Limb (tissue), 2 donors: ENCODE data around the gene KREMEN1.
"Not testable (repeated sequence)": the region's sequence is repeated elsewhere in the genome, so short reads cannot be mapped to it uniquely, and the experiment has no call there.

ENCODE experiments used
- DNase-seq, 2 donors: peaks; one replicate each; pipeline ENCODE4 v3.0.0-alpha.2; 2016; ENCODE audit errors: extremely low spot score in 2 of 2

Gene KREMEN1

GRCh38 chr22:29102300-29102699 lies 29.5 kb downstream of the KREMEN1 start:
- DNase-seq = no peak

GRCh38 chr22:29103121-29103520 lies 30.3 kb downstream of the KREMEN1 start:
- no peak for DNase-seq

- DNase-seq = no peak
Measured at GRCh38 chr22:29105468-29105867, 32.6 kb downstream of the KREMEN1 start.

DNA sequence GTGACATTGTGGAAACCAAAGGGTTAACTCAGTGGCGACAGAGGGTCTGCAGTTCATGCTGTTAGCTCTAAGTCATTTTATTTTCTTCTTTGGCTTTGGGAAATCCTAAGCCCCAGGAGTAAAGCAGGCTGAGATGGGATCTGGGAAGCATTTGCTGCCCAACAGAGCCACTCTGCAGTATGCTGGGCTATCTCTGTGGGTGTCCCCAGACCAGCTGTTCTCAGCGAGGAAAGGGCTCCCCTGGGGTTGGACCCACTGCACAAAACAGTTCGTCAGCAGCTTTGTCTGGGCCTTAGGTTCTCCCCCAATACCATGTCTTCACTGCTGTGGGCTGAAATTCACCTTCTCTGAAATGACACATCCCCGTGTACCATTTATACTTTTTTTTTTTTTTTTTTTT lies 34.0 kb downstream of the KREMEN1 start:
- DNase-seq = no peak

DNA sequence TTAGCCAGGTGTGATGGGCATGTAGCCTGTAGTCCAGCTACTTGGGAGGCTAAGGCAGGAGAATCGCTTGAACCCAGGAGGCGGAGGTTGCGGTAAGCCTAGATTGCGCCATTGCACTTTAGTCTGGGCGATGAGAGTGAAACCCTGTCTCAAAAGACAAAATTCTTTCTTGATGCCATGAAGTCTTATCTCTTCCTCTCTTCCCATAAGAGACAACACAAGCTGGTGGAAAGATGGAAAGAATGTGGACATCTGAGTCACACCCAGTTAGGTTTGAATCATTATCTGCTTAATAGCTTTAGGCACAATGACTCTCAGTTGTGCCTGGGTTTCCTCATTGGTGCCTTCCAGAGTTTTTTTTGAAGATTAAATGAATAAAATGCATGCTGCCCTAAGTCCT lies 35.3 kb downstream of the KREMEN1 start:
- no peak for DNase-seq

DNA sequence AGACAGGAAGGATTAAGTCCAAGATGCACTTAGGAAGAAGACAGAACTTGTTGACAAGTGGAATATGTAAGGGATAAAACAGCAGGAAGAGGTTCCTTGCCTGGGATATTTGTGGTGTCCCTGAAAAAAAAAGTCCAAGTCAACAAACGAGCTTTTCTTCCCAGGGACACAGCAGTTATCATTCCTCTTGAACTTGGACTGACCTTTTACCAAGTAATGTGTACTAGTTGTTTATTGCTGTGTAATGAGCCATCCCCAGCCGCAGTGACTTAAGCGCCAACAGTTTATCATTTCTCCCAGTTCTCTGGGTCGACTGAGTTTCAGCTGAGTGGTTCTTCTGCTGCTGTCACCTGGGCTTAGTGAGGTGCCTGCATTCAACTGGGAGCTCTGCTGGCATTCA lies 37.0 kb downstream of the KREMEN1 start:
- DNase-seq = no peak

- no peak for DNase-seq
Measured at GRCh38 chr22:29110946-29111345, 38.1 kb downstream of the KREMEN1 start.

DNA sequence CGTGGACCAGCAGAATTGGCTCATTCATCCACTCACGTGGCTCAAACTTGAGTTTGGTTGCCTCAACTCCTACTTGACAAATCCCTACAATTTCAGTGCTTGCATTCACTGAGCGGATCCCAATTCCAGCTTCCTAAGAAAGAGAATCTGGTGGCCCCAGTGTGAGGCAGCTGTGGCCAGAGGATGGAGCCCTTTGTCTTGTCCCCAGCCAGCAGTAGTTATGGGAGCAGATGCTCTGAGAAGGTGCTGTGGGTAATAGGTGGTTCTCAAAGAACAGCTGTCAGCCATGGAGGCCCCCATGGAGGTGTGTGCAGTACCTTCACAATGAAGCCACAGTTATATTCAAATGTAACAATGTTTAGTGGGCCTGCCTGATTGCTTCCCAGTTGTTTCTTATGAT lies 39.3 kb downstream of the KREMEN1 start:
- DNase-seq = no peak

DNA sequence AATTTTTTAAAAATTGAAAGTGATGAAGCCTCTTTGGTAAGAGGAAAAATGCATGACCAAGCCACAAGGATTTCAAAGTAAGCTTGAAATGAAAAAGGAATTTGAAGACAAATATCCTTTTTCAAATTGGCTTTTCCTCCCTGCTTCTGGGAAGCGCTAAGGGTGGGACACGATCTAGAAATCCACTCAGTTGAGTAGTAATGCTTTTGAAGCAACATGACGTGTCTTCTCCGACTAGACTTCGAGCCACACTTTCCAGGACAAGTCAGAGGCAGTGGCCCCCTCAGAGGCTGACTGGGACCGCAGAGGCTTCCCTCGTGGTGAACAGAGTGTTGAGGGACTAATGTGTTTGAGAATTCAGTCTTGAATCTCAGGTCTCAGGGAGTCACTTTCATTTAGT lies 39.8 kb downstream of the KREMEN1 start:
- DNase-seq = no peak

GRCh38 chr22:29113319-29113718 lies 40.5 kb downstream of the KREMEN1 start:
- DNase-seq = no peak

DNA sequence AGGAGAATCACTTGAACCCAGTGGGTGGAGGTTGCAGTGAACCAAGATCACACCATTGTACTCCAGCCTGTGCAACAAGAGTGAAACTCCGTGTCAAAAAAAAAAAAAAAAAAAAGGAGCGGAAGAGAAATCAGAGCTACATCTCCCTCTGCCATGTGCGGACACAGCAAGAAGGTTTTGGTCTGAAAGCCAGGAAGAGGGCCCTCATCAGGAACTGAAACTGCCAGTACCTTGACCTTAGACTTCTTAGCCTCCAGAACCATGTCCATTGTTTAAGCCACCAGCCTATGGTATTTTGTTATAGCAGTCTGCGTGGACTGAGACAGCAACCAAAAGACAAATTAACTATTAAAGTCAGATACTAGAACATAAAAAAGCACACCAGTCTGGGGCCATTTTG lies 41.6 kb downstream of the KREMEN1 start:
- DNase-seq = no peak

DNA sequence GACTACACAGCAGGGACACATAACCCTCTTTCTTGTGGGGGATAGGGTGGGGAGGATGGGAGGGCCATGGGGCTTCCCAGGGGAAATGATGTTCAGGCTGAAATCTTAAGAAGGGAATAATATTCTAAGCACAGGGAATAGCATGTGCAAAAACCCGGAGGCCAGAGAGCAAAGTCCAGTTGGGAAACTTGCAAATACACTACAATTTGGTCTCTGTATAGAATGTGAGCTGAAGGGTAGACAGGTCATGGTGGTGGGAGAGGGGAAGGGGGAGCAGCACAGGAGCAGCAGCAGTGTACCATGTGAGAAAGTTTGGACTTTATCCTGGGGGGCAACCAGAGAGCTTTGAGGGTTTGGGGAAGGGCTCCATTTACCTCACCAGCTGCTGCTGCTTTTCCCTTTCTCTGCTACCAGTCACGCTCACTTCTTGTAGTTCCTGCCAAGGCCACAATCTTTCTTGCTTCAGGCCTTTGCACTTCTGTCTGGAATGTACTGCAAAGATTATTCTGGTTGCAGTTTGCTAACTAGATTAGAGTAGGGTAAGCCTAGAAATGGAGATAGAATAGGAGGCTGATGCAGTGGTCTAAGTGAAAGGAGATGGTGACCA lies 43.0 kb downstream of the KREMEN1 start:
- DNase-seq = peak in 1 of 2 donors; percentile 34

- no peak for DNase-seq
Measured at GRCh38 chr22:29116397-29117123, 43.7 kb downstream of the KREMEN1 start.

DNA sequence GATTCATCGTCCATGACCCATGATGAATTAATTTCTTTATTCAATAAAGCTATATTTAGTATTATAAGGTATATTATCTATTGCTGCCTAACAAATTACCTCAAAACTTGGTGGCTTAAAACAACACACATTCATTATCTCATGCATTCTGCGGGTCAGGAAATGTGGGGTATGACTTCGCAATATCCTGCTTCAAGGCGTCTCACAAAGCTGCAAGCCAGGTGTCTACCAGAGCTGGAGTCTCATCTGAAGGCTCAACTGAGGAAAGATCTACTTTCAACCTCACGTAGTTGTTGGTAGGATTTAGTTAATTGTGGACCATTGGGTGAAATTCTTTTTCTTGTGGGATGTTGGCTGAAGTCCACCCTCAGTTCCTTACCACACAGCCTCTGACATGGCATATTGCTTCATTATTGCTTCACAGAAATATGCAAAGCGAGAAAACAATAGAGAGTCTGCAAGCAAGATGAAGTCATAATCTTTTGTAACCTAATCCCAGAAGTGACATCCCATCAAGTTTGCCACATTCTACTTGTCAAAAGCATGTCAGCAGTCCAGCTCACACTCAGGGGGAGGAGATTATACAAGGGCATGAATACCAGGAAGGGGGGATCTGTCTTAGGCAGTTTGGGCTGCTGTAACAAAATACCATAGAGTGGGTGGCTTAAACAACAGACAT lies 45.1 kb downstream of the KREMEN1 start:
- DNase-seq = no peak

DNA sequence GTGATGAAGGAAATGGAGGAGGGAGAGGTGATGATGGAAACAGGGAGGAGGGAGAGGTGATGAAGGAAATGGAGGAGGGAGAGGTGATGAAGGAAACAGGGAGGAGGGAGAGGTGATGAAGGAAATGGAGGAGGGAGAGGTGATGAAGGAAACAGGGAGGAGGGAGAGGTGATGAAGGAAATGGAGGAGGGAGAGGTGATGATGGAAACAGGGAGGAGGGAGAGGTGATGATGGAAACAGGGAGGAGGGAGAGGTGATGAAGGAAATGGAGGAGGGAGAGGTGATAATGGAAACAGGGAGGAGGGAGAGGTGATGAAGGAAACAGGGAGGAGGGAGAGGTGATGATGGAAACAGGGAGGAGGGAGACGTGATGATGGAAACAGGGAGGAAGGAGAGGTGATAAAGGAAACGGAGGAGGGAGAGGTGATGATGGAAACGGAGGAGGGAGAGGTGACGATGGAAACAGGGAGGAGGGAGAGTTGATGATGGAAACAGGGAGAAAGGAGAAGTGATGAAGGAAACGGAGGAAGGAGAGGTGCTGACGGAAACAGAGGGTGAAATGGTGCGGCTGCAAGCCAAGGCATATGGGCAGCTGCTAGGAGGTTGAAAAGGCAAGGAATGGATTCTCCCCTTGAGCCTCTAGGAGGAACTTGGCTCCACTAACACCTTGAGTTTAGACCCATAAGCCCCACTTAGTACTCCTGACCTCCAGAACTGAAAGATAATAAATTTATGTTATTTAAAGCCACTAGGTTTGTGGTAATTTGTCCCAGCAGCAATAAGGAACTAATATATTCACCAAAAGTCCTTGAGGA lies 47.5 kb downstream of the KREMEN1 start:
- DNase-seq = not testable (repeated sequence)

- no peak for DNase-seq
Measured at GRCh38 chr22:29121124-29121523, 48.3 kb downstream of the KREMEN1 start.

DNA sequence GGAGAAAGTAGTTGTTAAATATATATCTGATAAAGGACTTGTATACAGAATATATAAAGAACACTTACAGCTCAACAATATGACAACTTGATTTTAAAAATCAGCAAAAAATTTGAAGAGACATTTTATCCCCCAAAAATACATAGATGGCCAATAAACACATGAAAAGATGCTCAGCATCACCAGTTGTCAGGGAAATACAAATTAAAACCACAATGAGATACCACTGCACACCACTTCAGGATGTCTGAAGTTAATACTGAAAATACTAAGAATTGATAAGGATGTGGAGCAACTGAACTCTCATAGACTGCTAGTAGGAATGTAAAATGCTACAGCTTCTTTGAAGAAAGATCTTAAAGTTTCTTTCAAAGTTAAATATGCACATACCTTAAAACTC lies 49.2 kb downstream of the KREMEN1 start:
- no peak for DNase-seq

DNA sequence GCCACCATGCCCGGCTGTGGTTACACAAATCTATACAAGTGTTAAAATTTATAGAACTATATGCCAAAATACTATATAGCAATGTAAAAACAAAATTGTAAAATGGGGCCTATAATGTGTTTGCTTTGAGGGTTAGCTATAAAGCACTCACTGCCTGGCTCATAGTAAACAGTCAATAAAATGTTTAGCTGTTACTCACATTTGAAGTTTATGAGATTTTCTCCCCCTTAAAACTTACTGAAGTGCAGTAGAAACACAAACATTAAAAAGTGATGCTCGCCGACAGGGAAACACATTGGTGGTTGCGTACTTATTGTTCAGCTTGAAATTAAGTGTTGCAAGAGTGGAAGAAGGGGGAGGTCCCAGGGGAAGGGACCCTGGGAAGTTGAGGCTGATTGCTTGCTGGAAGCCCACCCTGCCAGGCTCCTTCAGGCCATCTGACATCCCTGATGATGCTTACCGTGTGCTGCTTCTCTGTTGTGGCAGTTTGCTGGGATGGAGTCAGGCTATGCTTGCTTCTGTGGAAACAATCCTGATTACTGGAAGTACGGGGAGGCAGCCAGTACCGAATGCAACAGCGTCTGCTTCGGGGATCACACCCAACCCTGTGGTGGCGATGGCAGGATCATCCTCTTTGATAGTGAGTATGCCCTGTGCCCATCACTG lies 52.1 kb downstream of the KREMEN1 start:
- DNase-seq = no peak

GRCh38 chr22:29125443-29125778 lies 52.6 kb downstream of the KREMEN1 start:
- DNase-seq = no peak

- no peak for DNase-seq
Measured at GRCh38 chr22:29125844-29126243, 53.0 kb downstream of the KREMEN1 start.

- DNase-seq = no peak
Measured at GRCh38 chr22:29126670-29127395, 54.0 kb downstream of the KREMEN1 start.
